Mammary epithelial cell (primary cell): ENCODE results near the gene P2RY6.

Source experiments
- CTCF ChIP-seq, 2 donors: IDR thresholded peaks in 1 of 2; conservative IDR thresholded peaks in 1 of 2; 2 replicates each; pipeline ENCODE4 v1.5.1; 2011 to 2012; ENCODE audit warnings: inconsistent platforms in 2 of 2, low read length in 2 of 2, mild to moderate bottlenecking in 2 of 2, control low read depth in 1 of 2, low read depth in 1 of 2; ENCODE audit not compliant: insufficient read depth in 1 of 2; ENCODE audit errors: extremely low read depth in 1 of 2
- EZH2 ChIP-seq: IDR thresholded peaks from 2 replicates; pipeline ENCODE4 v1.6.1; 2012; ENCODE audit warnings: low read length, inconsistent platforms, borderline replicate concordance

- TF ChIP-seq CTCF (conservative IDR thresholded peaks at IDR 0.05 in 1 of 2, IDR thresholded peaks at IDR 0.05 in 1 of 2; ENCODE audit: extremely low read depth in 1 of 2, insufficient read depth in 1 of 2, low read depth in 1 of 2, low read length in 2 of 2) (no peak), EZH2 (no peak)
These were observed 18.4 kb downstream of the P2RY6 start for GRCh38 chr11:73290536-73290935.
